ENCODE results near the gene NALCN. TPM values are rescaled to one million over a fixed set of nuclear protein-coding genes. Genes with fewer than 3 reads are reported as not detected.

NALCN gene
- total and polyA plus RNA-seq, 7 donors: 0.04 to 0.49 (median 0.21) TPM; not detected in 1

DNA sequence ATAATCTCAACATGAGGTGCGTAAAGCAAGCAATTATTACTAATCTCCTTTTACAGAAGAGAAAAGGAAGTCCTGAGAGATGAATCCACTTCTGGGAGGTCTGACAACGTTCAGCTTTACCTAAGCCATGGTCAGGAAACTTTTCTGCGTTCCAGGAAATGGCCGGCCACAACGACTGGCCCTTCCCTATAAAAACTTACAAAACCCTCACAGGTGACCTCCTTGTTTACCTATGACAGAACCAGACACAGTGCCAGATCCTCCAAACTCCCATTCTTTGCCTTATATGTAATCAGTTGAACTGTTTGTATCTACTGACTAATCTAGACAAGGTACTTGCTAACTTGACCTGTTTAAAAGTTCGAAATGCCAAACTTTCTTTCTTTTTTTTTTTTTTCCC lies 390.0 kb downstream of the NALCN start:
- intact Hi-C loops (cut with DNase I): no loop called here
- ATAC-seq (no peak), DNase-seq (no peak)
- H3K36me3 ChIP-seq (ENCODE audit: insufficient read depth in 1 of 2, low read depth in 1 of 2): no peaks in the 10 kb centered on the region
- H3K4me3 ChIP-seq: no peak overlapping the region
- H3K9me3 ChIP-seq: no peaks in the 10 kb centered on the region
- no peaks in the 10 kb centered on the region for H3K27me3 ChIP-seq (ENCODE audit: insufficient read depth in 3 of 3, low read length in 2 of 3)
- no peak overlapping the region for H3K27ac ChIP-seq
- 53 to 66% (median 53%) methylated on average over 6 of the region's 6 CpGs for WGBS, 3 donors
- TF ChIP-seq, protein P1, sequence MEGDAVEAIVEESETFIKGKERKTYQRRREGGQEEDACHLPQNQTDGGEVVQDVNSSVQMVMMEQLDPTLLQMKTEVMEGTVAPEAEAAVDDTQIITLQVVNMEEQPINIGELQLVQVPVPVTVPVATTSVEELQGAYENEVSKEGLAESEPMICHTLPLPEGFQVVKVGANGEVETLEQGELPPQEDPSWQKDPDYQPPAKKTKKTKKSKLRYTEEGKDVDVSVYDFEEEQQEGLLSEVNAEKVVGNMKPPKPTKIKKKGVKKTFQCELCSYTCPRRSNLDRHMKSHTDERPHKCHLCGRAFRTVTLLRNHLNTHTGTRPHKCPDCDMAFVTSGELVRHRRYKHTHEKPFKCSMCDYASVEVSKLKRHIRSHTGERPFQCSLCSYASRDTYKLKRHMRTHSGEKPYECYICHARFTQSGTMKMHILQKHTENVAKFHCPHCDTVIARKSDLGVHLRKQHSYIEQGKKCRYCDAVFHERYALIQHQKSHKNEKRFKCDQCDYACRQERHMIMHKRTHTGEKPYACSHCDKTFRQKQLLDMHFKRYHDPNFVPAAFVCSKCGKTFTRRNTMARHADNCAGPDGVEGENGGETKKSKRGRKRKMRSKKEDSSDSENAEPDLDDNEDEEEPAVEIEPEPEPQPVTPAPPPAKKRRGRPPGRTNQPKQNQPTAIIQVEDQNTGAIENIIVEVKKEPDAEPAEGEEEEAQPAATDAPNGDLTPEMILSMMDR (IDR thresholded peaks at IDR 0.05): no peak
- H3K4me1 ChIP-seq: no peaks in the 10 kb centered on the region

DNA sequence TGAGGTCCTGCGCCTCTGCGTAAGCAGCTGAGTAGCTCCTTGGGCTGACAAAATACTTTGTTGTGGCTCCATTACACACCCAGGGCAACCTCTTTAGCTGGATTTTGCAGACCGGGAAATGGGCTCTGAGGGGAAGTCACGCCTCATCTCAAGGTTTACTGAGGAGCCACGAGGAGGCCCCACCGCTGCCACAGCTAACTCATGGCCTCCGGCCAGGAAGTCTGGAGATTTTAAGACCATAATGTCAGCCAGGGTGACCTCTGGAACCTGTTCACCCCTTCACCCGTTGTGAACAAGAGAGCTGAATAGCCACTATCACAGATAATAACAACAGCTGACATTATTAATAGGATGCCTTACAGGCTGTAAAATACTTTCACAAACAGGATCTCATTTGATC lies 390.4 kb downstream of the NALCN start:
- H3K4me1 ChIP-seq: no peaks in the 10 kb centered on the region
- ATAC-seq: no peak
- no peaks in the 10 kb centered on the region for H3K36me3 ChIP-seq (ENCODE audit: insufficient read depth in 1 of 2, low read depth in 1 of 2)
- DNase-seq: no peak
- no peak overlapping the region for H3K27ac ChIP-seq
- intact Hi-C loops (cut with DNase I): no loop called here
- TF ChIP-seq, protein P1 (IDR thresholded peaks at IDR 0.05): no peak
- H3K4me3 ChIP-seq: no peak overlapping the region
- WGBS, 3 donors: 32 to 46% (median 41%) methylated on average over 8 of the region's 8 CpGs
- H3K27me3 ChIP-seq (ENCODE audit: insufficient read depth in 3 of 3, low read length in 2 of 3): no peaks in the 10 kb centered on the region
- no peaks in the 10 kb centered on the region for H3K9me3 ChIP-seq

DNA sequence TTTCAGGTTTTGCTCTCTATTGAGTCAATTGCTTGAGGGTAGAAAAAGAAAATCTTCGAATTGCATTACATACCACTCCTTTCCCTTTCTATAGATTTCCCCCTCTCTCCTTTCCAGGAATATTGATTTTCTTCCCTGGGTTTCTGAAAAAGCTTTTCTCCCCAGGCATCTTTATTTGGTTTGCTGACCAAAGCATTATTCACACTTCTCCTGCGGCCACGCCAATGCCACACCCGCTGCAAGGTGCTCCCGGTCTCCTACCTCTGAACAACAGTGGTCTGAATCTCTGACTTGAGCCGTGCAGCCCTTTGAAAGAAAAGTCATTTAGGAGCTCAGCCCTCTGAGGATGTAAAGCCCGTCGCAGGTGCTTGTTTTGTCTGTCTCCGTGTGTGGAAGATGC lies 390.8 kb downstream of the NALCN start:
- Histone ChIP-seq H3K9me3 (no peaks in the 10 kb centered on the region), H3K27me3 (ENCODE audit: insufficient read depth in 3 of 3, low read length in 2 of 3) (no peaks in the 10 kb centered on the region), H3K27ac (no peak overlapping the region), H3K4me3 (no peak overlapping the region), H3K36me3 (ENCODE audit: insufficient read depth in 1 of 2, low read depth in 1 of 2) (no peaks in the 10 kb centered on the region), H3K4me1 (no peaks in the 10 kb centered on the region)
- DNase-seq: no peak
- intact Hi-C loops (cut with DNase I): no loop called here
- WGBS, 3 donors: 68 to 77% (median 76%) methylated on average over 9 of the region's 9 CpGs
- no peak for ATAC-seq
- TF ChIP-seq, protein P1 (IDR thresholded peaks at IDR 0.05): no peak

DNA sequence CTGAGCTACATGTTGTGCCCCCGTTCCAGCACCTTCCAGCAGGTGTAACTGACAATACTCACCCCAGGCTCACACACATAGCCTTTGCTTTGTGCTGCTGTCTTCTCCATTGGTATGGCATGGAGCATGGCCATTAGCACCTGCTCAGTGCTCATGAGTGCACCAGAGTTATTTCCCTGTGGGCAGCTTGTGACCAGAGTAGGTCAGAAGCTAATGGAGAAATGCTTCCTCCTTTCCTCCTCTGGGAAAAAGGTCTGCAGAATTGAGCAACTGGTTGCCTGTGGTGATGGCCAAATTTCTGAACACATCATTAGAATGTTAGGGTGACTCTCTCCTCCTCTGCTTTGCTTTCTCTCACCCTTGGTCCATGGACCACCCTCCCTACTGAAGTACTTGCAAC lies 397.2 kb downstream of the NALCN start:
- Histone ChIP-seq H3K27ac (no peak overlapping the region), H3K9me3 (no peaks in the 10 kb centered on the region), H3K36me3 (ENCODE audit: insufficient read depth in 1 of 2, low read depth in 1 of 2) (no peaks in the 10 kb centered on the region), H3K4me3 (no peak overlapping the region), H3K4me1 (no peaks in the 10 kb centered on the region), H3K27me3 (ENCODE audit: insufficient read depth in 3 of 3, low read length in 2 of 3) (no peaks in the 10 kb centered on the region)
- ATAC-seq (no peak), DNase-seq (no peak)
- WGBS, 3 donors: 35 to 83% (median 73%) methylated on average over 1 of the region's 1 CpG
- TF ChIP-seq, protein P1 (IDR thresholded peaks at IDR 0.05): no peak
- intact Hi-C loops (cut with DNase I): no loop called here

DNA sequence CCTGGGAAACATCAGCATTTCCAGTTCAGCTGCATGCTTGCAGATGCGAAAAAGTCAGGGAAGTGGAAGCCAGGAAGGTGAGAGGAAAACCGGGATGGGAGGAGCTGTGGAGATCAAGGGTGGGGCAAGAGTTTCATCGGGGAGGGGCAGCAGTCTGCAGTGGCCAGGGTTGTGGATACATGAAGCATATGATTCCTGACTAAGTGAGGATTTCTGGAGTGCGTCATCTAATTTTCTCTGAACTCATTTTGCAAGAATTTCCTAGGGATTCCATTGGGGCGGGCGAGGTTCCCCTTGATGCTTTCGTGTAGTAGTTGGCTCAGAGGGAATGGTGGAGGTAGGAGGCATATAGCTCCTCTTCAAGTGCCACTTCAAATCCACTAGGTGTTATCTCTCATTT lies 397.6 kb downstream of the NALCN start:
- Histone ChIP-seq H3K36me3 (ENCODE audit: insufficient read depth in 1 of 2, low read depth in 1 of 2) (no peaks in the 10 kb centered on the region), H3K27ac (no peak overlapping the region), H3K27me3 (ENCODE audit: insufficient read depth in 3 of 3, low read length in 2 of 3) (no peaks in the 10 kb centered on the region), H3K4me1 (no peaks in the 10 kb centered on the region), H3K4me3 (no peak overlapping the region), H3K9me3 (no peaks in the 10 kb centered on the region)
- intact Hi-C loops (cut with DNase I): no loop called here
- WGBS, 3 donors: 66 to 69% (median 68%) methylated on average over 7 of the region's 7 CpGs
- DNase-seq (no peak), ATAC-seq (no peak)
- TF ChIP-seq, protein P1 (IDR thresholded peaks at IDR 0.05): no peak
